Muscle layer of duodenum (tissue), 2 donors: ENCODE measurements around the gene SPATA20.

ENCODE experiments used
- H3K27ac ChIP-seq: one replicate; pipeline ENCODE4 v1.7.0; 2013; ENCODE audit warnings: mild to moderate bottlenecking, low read length
- H3K27me3 ChIP-seq: one replicate; pipeline ENCODE4 v1.7.0; 2013; ENCODE audit warnings: low read depth, mild to moderate bottlenecking, control low read depth, low read length
- H3K36me3 ChIP-seq, 2 donors: one replicate each; pipeline ENCODE4 v1.7.0; 2013; ENCODE audit warnings: low read length in 2 of 2, control low read depth in 1 of 2, mild to moderate bottlenecking in 1 of 2; ENCODE audit not compliant: insufficient read depth in 2 of 2, control insufficient read depth in 1 of 2
- H3K4me1 ChIP-seq, 2 donors: one replicate each; pipeline ENCODE4 v1.7.0; 2013; ENCODE audit warnings: low read length in 2 of 2, mild to moderate bottlenecking in 2 of 2, control low read depth in 1 of 2, moderate library complexity in 1 of 2; ENCODE audit not compliant: insufficient read depth in 2 of 2, control insufficient read depth in 1 of 2
- H3K4me3 ChIP-seq, 2 donors: one replicate each; pipeline ENCODE4 v1.7.0; 2013; ENCODE audit warnings: low read length in 2 of 2, low read depth in 1 of 2, mild to moderate bottlenecking in 1 of 2
- H3K9me3 ChIP-seq, 2 donors: one replicate each; pipeline ENCODE4 v1.7.0; 2013; ENCODE audit warnings: low read length in 2 of 2, control low read depth in 1 of 2, mild to moderate bottlenecking in 1 of 2; ENCODE audit not compliant: control insufficient read depth in 1 of 2
- donor health status: healthy.

The SPATA20 gene

GRCh38 chr17:50584749-50585148 is 37.8 kb downstream of the SPATA20 start:
- Histone ChIP-seq H3K9me3 (no peaks in the 10 kb centered on the region), H3K4me3 (no peak overlapping the region), H3K36me3 (no peaks in the 10 kb centered on the region), H3K27me3 (no peaks in the 10 kb centered on the region), H3K27ac (no peak overlapping the region), H3K4me1 (peaks cover 11 to 16% of the 10 kb centered on the region in 2 donors)

GRCh38 chr17:50585346-50585745 is 38.4 kb downstream of the SPATA20 start:
- Histone ChIP-seq H3K36me3 (no peaks in the 10 kb centered on the region), H3K27ac (no peak overlapping the region), H3K4me1 (peaks cover 11 to 21% of the 10 kb centered on the region in 2 donors), H3K27me3 (no peaks in the 10 kb centered on the region), H3K4me3 (no peak overlapping the region), H3K9me3 (no peaks in the 10 kb centered on the region)

DNA sequence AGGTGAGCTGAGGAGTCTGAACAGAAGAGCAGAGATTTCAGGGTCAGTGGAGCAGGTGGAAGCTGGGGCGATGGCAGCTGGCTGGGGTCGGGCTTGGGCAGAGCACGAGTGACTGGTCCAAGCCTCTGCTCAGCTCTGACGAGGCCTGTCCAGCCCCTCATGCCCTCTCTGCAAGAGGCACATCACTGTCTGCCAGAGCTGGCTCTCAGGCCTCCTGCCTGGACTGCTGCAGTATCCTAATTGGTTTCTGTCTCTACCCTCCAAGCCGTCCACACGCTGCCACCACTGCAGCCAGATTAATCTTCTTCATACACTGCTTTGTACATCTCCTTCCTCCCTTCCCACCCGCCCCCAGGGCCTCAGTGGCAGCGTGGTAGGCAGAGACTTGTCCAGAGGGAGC is 38.9 kb downstream of the SPATA20 start:
- H3K9me3 ChIP-seq: no peaks in the 10 kb centered on the region
- H3K4me1 ChIP-seq: peaks cover 11 to 26% of the 10 kb centered on the region in 2 donors
- no peak overlapping the region for H3K4me3 ChIP-seq
- H3K27me3 ChIP-seq: no peaks in the 10 kb centered on the region
- no peaks in the 10 kb centered on the region for H3K36me3 ChIP-seq
- H3K27ac ChIP-seq: no peak overlapping the region

DNA sequence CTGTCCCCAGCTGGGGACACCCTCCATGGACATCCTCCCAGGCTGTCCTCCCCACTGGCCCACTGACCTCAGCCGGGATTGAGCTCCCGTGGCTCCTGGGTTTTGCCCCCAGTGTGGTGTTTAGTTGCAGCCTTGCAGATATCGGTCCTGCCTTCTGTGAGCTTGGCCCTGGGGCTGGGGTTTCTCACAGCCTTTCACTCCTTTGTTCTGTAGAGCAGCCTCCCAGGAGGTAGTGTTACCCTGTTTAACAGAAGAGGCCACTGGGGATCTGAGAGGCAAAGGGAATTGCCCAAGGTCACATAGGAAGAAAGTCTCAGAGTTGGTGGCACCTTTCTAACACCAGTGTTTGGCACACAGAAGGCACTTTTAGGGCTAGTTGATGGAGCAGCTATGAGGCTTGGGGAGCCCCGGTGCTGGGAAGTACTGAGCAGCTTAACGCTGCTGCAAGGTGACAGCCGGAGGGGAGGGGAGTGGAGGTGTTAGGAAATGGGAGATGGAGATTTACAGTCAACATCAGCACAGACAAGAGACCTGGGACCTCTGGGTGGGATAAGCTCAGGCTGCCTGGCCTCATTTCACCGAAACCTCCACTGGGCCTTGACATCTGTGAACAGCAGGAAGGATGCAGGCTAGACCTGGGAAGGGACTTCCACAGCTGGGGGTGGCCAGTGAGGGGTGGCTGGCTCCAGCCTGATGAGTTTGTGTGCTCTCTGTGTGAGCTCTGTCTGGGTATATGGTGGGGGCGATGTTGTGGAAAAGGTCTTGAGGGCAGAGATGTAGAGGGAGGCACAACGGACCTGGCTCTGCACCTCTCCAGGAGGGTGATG is 39.7 kb downstream of the SPATA20 start:
- Histone ChIP-seq H3K4me1 (peaks cover 11 to 26% of the 10 kb centered on the region in 2 donors), H3K36me3 (no peaks in the 10 kb centered on the region), H3K9me3 (no peaks in the 10 kb centered on the region), H3K27me3 (no peaks in the 10 kb centered on the region), H3K27ac (no peak overlapping the region), H3K4me3 (no peak overlapping the region)

DNA sequence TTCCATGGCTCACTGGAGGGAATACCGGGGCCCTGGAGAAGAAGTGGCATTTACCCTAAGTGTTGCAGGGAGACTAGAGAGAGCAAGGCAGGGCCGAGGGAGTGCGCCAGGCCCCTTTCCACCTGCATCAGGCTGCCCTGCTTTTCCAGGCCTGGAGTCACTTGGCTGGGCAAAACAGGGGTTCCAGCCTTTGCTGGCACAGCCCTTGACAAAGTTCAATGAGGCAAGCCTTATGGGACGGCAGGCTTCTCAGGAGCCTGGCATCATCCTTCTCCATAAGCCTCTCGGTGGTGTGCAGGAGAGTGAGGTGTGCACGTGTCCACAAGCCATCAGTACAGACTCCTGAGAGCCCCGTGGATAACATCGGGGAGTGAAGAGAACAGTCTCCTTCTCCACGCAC is 40.6 kb downstream of the SPATA20 start:
- H3K4me1 ChIP-seq: peaks cover 11 to 26% of the 10 kb centered on the region in 2 donors
- no peak overlapping the region for H3K27ac ChIP-seq
- H3K36me3 ChIP-seq: no peaks in the 10 kb centered on the region
- no peaks in the 10 kb centered on the region for H3K9me3 ChIP-seq
- no peaks in the 10 kb centered on the region for H3K27me3 ChIP-seq
- H3K4me3 ChIP-seq: no peak overlapping the region

DNA sequence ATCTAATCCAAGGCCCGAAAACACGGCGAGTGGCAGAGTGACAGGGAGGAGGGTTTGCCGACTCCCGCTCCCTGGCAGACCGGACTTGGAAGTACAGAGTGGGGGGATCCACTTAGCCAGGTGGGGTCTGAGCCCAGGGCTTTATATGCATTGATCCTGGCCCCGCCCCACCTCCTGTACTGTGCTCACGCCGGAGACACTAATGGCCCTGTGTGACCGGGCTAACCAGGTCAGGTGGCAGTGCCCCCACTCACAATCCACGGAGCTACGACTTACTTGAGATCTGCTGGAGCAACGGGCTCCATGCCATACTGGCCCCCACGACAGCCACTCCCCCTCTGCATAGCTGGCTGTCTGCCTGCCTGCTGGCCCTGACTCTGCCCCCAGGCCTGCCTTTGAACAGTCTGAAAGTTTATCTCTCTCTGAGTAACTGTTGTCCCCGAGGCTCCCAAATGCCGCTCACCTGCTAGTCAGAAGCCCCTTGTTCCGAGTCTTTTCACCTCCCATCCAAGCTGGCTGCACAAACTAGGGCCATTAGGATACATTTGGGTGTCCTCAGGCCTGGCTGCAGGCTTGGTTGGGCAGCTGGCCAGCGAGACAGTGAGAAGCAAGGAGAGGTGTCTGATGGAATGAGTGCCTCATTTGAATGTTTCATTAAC is 41.5 kb downstream of the SPATA20 start:
- Histone ChIP-seq H3K4me3 (no peak overlapping the region), H3K27me3 (no peaks in the 10 kb centered on the region), H3K9me3 (no peaks in the 10 kb centered on the region), H3K36me3 (no peaks in the 10 kb centered on the region), H3K4me1 (peaks cover 11 to 26% of the 10 kb centered on the region in 2 donors), H3K27ac (no peak overlapping the region)

DNA sequence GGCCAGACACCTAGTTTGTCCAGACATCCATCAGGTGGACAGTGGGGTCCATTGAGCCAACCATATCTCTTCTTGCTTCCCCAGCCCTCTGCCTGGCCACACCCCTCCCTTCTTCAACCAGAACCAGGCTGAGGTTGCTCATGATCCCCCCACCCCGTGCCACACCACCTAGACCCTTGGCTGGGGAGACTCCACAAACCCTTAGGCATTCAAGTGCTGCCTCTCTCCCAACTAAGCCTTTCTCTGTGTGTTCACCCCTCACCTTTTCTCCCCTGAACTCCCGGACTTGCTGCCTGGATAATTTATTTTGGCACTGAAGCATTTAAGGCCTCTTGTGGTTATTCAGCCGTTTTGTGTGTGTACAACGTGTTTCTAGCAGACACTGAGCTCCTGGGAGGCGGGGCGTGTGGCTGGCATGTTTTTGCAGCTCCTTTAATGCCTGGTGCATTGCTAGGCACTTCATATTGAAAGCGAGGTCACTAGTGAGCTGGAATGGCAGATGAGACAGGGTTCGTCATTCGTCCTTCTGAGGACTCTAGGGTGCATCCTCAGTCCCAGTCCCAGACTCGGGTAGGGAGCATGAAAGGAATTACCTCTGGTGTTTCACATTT is 42.2 kb downstream of the SPATA20 start:
- no peak overlapping the region for H3K4me3 ChIP-seq
- H3K4me1 ChIP-seq: peaks cover 11 to 26% of the 10 kb centered on the region in 2 donors
- H3K36me3 ChIP-seq: no peaks in the 10 kb centered on the region
- H3K27me3 ChIP-seq: no peaks in the 10 kb centered on the region
- no peak overlapping the region for H3K27ac ChIP-seq
- no peaks in the 10 kb centered on the region for H3K9me3 ChIP-seq

- H3K4me3 ChIP-seq: no peak overlapping the region
- no peaks in the 10 kb centered on the region for H3K9me3 ChIP-seq
- no peaks in the 10 kb centered on the region for H3K36me3 ChIP-seq
- no peaks in the 10 kb centered on the region for H3K27me3 ChIP-seq
- no peak overlapping the region for H3K27ac ChIP-seq
- H3K4me1 ChIP-seq: peaks cover 11 to 26% of the 10 kb centered on the region in 2 donors
These were observed 44.2 kb downstream of the SPATA20 start for GRCh38 chr17:50590946-50591737.

DNA sequence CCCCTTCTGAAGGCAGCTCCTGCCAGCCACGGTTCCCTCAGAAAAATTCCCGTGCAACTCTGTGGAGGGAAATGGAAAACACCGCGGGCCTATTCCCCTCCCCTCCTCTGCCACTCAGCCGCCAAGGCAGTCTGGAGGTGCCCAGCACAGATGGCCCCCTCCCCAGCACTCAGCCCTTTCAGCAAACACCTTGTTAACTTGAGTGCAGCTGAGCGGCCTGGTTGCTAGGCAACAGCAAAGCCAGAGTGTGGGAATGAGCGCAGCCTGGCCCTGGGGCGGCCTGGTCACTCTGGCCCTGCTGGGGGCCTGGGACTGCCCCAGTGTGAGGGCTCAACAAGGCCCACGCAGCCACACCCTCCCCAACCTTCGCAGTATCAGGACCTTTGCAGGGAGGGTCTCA is 46.3 kb downstream of the SPATA20 start:
- Histone ChIP-seq H3K4me3 (no peak overlapping the region), H3K27ac (no peak overlapping the region), H3K9me3 (no peaks in the 10 kb centered on the region), H3K27me3 (no peaks in the 10 kb centered on the region), H3K4me1 (peaks cover 11 to 24% of the 10 kb centered on the region in 2 donors), H3K36me3 (no peaks in the 10 kb centered on the region)

- Histone ChIP-seq H3K27ac (no peak overlapping the region), H3K27me3 (no peaks in the 10 kb centered on the region)
These were observed 47.3 kb downstream of the SPATA20 start for GRCh38 chr17:50594128-50594823.

More at GRCh38 chr17:50594128-50594823, 47.3 kb downstream of the SPATA20 start:
- Histone ChIP-seq H3K4me3 (no peak overlapping the region), H3K36me3 (no peaks in the 10 kb centered on the region), H3K9me3 (no peaks in the 10 kb centered on the region), H3K4me1 (peaks cover 4 to 15% of the 10 kb centered on the region in 2 donors)
